Ishikawa (cell line): ENCODE results near the gene DISP3.

Experiments
- EGR1 ChIP-seq: IDR thresholded peaks from 2 replicates; pipeline ENCODE4 v1.6.1; 2012
- EP300 ChIP-seq: IDR thresholded peaks from 2 replicates; pipeline ENCODE4 v1.6.1; 2012; ENCODE audit warnings: borderline replicate concordance
- FOXM1 ChIP-seq: IDR thresholded peaks from 2 replicates; pipeline ENCODE4 v1.6.1; 2012; ENCODE audit warnings: low read depth, borderline replicate concordance
- RAD21 ChIP-seq: IDR thresholded peaks from 2 replicates; pipeline ENCODE4 v1.6.1; 2012; ENCODE audit warnings: low read depth
- REST ChIP-seq: IDR thresholded peaks from 2 replicates; pipeline ENCODE4 v1.6.1; 2012; ENCODE audit warnings: low read depth, mild to moderate bottlenecking

DNA sequence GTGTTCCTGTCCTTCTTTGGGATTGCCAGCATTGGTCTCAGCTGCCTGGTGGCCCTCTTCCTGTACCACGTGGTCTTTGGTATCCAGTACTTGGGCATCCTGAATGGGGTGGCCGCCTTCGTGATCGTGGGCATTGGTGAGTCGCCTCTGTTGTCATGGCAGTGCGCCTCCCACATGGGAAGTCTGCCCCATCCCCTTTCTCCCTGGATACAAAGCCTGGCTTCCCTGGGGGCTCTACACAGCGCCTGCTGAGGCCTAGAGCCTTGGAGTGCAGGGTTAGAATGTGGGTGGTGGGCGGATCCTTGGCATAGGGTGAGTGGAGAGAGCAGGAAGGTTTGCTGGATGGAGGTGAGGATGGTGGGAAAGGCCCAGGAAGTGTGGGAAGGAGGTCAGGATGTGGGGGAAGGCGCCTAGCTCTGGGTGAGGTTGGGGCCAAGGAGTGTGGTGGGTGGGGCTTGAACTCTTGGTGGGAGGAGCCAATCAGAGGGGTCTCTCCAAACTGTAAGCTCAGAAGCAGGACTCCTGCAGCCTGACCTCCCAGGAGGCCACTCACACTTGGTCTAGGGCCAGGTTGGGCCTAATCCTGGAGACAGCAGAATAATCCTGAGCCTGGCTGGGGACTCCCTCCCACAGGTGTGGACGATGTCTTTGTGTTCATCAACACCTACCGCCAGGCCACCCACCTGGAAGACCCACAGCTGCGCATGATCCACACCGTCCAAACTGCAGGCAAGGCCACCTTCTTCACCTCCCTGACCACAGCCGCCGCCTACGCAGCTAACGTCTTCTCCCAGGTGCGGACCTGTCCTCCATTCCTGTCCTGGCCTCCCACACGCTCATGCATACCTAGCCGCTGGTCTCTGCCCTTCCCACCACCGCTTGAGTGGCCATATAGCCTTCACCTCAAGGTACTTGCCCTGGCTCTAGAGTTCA is 36.7 kb downstream of the DISP3 start:
- TF ChIP-seq EGR1 (no peak), EP300 (no peak), REST (no peak), FOXM1 (no peak), RAD21 (no peak)
